Colonic mucosa (tissue), 4 donors: ENCODE data around the gene TP53BP2. TPM values are rescaled to one million over a fixed set of nuclear protein-coding genes. Genes with fewer than 3 reads are reported as not detected.
"Not testable (repeated sequence)": the region's sequence is repeated elsewhere in the genome, so short reads cannot be mapped to it uniquely, and the experiment has no call there.

Experiments used
- DNase-seq: peaks from one replicate; pipeline ENCODE4 v3.0.0-alpha.2; 2020
- H3K27ac ChIP-seq: fragments of 200-600 bp; one replicate; pipeline ENCODE4 v1.8.0; 2021
- H3K27me3 ChIP-seq: fragments of 200-600 bp; one replicate; pipeline ENCODE4 v1.8.0; 2021
- H3K36me3 ChIP-seq: fragments of 200-600 bp; one replicate; pipeline ENCODE4 v1.8.0; 2021
- H3K4me1 ChIP-seq: fragments of 200-600 bp; one replicate; pipeline ENCODE4 v1.8.0; 2021; ENCODE audit warnings: mild to moderate bottlenecking
- H3K4me3 ChIP-seq: fragments of 200-600 bp; one replicate; pipeline ENCODE4 v1.8.0; 2021
- H3K9ac ChIP-seq, 2 donors: one replicate each; pipeline ENCODE4 v1.7.0; 2013; ENCODE audit warnings: control low read depth in 2 of 2, low read depth in 2 of 2, low read length in 2 of 2
- H3K9me3 ChIP-seq: fragments of 200-600 bp; one replicate; pipeline ENCODE4 v1.8.0; 2021
- intact Hi-C: fragments of 100-400 bp; cut with DNase I; formaldehyde crosslinking; loops from one replicate; pipeline ENCODE4 v1.14.1; 2022
- total RNA-seq, 2 donors: library from RNA; stranded (reverse); fragmentation: NEBNext Ultra II Directional in 1 of 2; extraction: Animal tissue kit (Norgen Biotek cat#: 25700) in 1 of 2; gene quantifications; one replicate each; pipeline ENCODE4 v1.2.1, GENCODE V29; 2021
- TF ChIP-seq, protein P1 (sequence below): fragments of 200-600 bp; IDR thresholded peaks from one replicate; pipeline ENCODE4 v1.8.0; 2022; ENCODE audit warnings: antibody characterized with exemption, mild to moderate bottlenecking
- donor health status: healthy.
- donor health status: DM: no; HTN: no; CAD: no.
- donor health status: DM: no; HTN: no; CAD: no.

The TP53BP2 gene
- total RNA-seq, 2 donors from 2014 or later: 28.8 to 39.6 TPM

DNA sequence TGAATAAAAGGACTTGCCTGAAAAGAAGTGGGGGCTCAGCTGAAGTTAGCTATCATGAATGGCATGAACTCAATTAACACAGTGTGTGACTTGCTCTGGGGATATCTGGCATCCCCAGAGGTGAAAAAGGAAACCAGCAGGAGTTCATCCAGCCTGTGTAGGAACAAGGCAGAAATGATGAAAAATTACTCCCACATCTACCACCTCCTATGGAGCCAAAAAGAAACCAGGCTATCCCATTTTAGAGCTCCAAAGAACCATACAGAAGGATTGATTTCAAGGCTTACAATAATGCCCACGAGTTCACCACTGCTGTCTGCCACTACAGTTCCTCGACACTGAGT lies 25.3 kb downstream of the TP53BP2 start:
- H3K9ac ChIP-seq: no peak overlapping the region
- intact Hi-C loops: no loop called here
- no peaks in the 10 kb centered on the region for H3K36me3 ChIP-seq
- no peak overlapping the region for H3K4me3 ChIP-seq
- H3K4me1 ChIP-seq: no peaks in the 10 kb centered on the region
- TF ChIP-seq, protein P1, sequence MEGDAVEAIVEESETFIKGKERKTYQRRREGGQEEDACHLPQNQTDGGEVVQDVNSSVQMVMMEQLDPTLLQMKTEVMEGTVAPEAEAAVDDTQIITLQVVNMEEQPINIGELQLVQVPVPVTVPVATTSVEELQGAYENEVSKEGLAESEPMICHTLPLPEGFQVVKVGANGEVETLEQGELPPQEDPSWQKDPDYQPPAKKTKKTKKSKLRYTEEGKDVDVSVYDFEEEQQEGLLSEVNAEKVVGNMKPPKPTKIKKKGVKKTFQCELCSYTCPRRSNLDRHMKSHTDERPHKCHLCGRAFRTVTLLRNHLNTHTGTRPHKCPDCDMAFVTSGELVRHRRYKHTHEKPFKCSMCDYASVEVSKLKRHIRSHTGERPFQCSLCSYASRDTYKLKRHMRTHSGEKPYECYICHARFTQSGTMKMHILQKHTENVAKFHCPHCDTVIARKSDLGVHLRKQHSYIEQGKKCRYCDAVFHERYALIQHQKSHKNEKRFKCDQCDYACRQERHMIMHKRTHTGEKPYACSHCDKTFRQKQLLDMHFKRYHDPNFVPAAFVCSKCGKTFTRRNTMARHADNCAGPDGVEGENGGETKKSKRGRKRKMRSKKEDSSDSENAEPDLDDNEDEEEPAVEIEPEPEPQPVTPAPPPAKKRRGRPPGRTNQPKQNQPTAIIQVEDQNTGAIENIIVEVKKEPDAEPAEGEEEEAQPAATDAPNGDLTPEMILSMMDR: no peak
- no peak for DNase-seq
- no peaks in the 10 kb centered on the region for H3K27me3 ChIP-seq
- H3K27ac ChIP-seq: no peak overlapping the region
- H3K9me3 ChIP-seq: no peaks in the 10 kb centered on the region

DNA sequence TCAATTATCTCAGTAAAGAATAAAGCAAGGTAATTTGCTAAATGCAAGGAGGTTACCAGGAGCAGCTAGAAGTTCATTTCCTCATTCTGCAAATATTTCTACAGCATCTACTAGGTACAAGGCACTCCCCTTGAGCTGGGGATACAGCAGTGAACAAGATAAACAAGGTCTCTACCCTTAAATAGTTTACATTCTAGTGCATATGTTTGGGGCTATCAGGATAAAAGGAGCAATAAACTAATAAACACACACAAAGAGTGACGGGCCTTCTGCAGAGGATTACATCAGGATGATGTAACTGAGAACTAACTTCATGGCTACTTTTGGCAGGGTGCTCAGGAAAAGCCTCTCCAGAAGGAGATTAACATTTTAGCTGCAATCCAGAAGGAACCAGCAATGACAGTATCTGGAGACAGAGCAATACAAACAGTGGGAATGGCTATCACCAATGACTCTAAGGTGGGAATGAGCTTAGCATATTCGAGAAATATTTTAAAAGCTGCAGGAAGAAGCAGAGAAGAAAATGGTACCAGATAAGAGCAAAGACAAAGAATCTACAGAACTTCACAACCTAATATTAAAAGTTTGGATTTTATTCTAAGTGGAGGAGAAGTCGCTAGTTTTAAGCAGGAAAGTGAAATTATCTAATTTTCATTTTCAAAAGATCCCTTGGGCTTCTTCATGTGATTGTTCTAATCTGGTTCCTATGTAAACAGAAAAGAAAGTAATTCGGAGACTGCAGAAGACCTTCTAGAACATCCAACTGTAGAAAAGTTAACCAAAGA lies 25.8 kb downstream of the TP53BP2 start:
- H3K27ac ChIP-seq: no peak overlapping the region

DNA sequence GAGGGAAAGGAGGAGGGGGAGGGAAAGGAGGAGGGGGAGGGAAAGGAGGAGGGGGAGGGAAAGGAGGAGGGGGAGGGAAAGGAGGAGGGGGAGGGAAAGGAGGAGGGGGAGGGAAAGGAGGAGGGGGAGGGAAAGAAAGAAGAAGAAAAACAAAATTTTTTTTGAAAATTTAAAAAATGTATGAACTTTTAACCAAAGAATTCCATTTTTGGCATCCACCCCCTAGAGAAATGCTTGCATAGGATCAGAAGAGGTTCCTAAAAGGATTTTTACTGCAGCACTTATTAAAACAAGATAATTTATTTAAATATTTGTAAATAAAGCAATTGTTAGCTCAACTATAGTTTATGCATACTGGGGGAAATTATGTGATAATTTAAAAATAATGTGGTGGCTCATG lies 28.5 kb downstream of the TP53BP2 start:
- H3K27ac ChIP-seq, H3K4me1 ChIP-seq, intact Hi-C loops, H3K9me3 ChIP-seq, H3K4me3 ChIP-seq, H3K9ac ChIP-seq, H3K27me3 ChIP-seq, H3K36me3 ChIP-seq, DNase-seq: not testable (repeated sequence)

More for the DNA sequence above, 25.8 kb downstream of the TP53BP2 start:
- TF ChIP-seq, protein P1: no peak
- H3K27me3 ChIP-seq: no peaks in the 10 kb centered on the region
- H3K4me1 ChIP-seq: no peaks in the 10 kb centered on the region
- no peak overlapping the region for H3K4me3 ChIP-seq
- intact Hi-C loops: no loop called here
- no peak for DNase-seq
- H3K9ac ChIP-seq: no peak overlapping the region
- no peaks in the 10 kb centered on the region for H3K9me3 ChIP-seq
- no peaks in the 10 kb centered on the region for H3K36me3 ChIP-seq

DNA sequence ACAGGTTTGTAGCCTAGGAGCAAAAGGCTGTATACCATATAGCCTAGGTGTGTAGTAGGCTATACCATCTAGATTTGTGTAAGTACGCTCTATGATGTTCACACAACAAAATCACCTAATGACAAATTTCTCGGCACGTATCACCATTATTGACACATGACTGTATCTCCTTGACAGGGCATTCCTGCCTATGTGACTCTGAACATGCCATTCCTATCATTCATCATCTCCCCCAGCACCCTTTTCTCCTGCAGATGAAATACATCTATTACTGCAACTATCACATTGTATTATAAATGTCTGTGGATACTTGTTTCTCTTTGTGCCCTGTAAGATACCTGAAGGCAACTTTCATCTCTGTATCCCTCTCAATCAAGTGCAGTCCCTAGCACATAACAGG lies 29.9 kb downstream of the TP53BP2 start:
- Histone ChIP-seq H3K27me3 (no peaks in the 10 kb centered on the region), H3K9ac (no peak overlapping the region)

DNA sequence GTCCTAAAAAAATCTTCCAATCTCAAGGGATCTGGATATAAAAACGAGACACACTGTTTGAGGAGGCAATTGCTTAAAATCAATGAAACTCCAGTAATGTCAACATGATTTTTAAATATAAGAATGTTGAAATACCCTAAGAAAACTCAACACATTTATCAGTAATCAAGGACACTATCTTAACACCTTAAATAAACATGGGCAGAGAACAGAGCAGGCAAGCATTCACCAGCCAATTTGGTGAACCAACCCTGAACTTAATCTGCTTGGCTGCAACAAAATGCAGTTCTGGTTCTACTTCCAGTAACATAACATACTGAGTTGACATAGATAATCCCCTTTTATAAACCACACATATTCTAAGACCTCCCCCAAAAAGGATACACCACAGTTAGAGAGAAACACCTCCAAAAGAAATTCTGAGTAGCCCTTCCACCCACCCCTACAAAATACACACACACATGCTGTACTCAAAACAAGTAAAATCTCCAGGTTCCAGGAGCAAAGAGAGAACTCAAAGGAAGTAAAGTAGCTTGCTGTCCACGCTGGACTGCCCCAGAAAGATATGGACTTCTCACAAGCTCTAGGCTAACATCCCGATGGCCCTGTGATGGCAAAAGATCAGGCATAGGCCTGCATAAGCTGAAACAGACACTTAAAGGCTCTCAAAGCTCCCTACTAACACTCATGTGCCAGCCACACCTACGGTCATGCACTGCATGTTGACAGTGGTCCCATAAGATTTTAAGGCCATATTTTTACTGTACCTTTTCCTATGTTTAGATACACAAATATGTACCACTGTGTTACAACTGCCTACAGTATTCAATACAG lies 30.5 kb downstream of the TP53BP2 start:
- no peak overlapping the region for H3K4me3 ChIP-seq
- H3K27ac ChIP-seq: no peak overlapping the region
- no peaks in the 10 kb centered on the region for H3K9me3 ChIP-seq
- TF ChIP-seq, protein P1: no peak
- no peaks in the 10 kb centered on the region for H3K4me1 ChIP-seq
- DNase-seq: no peak
- no peaks in the 10 kb centered on the region for H3K27me3 ChIP-seq
- no peaks in the 10 kb centered on the region for H3K36me3 ChIP-seq
- intact Hi-C loops: no loop called here
- no peak overlapping the region for H3K9ac ChIP-seq

More for the DNA sequence above, 29.9 kb downstream of the TP53BP2 start:
- Histone ChIP-seq H3K4me3 (no peak overlapping the region), H3K9me3 (no peaks in the 10 kb centered on the region), H3K4me1 (no peaks in the 10 kb centered on the region), H3K36me3 (no peaks in the 10 kb centered on the region), H3K27ac (no peak overlapping the region)
- intact Hi-C loops: no loop called here
- TF ChIP-seq, protein P1: no peak
- DNase-seq: no peak

DNA sequence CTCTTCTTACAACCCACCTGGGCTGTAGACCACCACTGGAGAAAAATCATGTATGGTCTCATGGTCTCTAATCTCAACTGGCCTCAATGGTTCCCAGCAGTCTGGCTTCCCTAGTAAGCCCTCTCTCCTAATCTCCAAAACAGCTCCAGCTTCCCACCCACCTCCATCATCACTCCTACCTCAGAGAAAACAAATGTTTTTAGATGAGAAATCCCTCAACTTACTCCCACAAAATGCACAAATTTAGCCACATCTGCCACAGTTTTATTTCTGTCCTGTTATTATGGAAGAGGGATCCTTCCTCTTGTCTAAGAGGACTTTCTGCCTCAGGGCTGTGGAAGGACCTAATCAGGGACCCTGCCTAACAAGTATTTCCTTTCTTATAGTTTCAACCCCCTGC lies 32.1 kb downstream of the TP53BP2 start:
- TF ChIP-seq, protein P1: no peak
- no peaks in the 10 kb centered on the region for H3K27me3 ChIP-seq
- no peak overlapping the region for H3K27ac ChIP-seq
- no peaks in the 10 kb centered on the region for H3K36me3 ChIP-seq
- H3K4me3 ChIP-seq: no peak overlapping the region
- no peaks in the 10 kb centered on the region for H3K9me3 ChIP-seq
- H3K4me1 ChIP-seq: no peaks in the 10 kb centered on the region
- DNase-seq: no peak
- intact Hi-C loops: no loop called here
- no peak overlapping the region for H3K9ac ChIP-seq
